SKM-1 treated with dmso at 0.1 percent for 144 hours (cell line): ENCODE measurements around the gene C2orf80.
"Not testable (repeated sequence)": the region's sequence is repeated elsewhere in the genome, so short reads cannot be mapped to it uniquely, and the experiment has no call there.

ENCODE experiments used
- DNase-seq: peaks from one replicate; lab custom pipeline; 2025; ENCODE audit not compliant: unreplicated experiment; lab: John Stamatoyannopoulos, UW

Gene C2orf80

GRCh38 chr2:208136716-208137094 is 53.1 kb downstream of the C2orf80 start:
- DNase-seq = no peak

GRCh38 chr2:208135794-208136715 is 53.8 kb downstream of the C2orf80 start:
- DNase-seq = no peak

DNA sequence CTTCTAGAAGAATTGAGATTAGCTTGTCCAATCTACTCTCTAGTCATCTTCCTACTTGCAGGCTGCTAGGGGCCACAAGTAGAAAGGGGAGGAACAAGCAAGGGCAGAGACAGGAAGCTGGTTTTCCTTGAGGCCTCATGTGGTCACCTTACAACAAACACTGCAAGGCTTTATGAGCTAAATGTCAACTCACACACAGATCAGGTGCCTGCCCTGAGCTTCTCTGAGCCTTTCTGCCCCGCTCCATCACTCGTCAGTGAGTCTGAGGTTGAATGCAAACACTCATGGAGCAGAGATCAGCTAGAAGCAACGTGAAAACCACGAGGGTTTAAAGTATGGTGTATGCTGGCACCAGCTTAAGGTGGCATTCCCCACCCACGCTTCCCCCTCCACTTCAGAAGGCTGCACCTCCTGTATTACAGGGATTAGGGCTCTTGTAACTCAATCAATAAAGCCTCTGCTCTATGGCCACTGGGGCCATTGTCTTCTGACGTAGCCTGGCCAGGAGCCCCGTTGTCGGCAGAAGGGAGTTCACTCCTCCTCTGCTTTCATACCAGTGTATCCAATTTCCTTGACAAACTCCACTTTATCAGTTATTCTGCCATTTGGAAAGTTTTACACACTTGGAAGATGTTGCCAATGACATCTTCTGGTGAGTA is 54.8 kb downstream of the C2orf80 start:
- DNase-seq = peak; percentile 60

DNA sequence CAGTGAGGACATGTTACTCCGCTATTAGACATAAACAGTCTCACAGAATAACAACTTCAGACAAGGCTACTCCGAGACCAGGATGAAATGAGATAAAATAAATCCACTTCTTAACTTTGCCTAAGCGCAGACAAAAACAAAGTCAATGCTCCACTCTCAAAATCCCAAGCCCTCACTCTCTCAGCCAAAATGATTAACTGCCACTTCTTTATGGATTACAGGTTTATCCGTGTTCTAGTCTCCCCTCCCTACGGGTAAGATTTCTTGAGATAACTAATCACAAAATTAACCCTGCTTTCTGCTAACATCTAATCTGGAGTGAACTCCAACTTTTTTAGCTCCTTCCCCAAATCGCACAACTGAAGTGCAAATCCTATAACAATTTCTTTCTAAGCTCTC is 59.1 kb downstream of the C2orf80 start:
- no peak for DNase-seq

GRCh38 chr2:208129744-208130711 is 59.8 kb downstream of the C2orf80 start, which contains the start of gene CRYGC:
Gene CRYGC, minus strand, starts transcription at chr2:208129828. Its CDS starts 36 bp downstream, at chr2:208129792.
- no peak for DNase-seq

DNA sequence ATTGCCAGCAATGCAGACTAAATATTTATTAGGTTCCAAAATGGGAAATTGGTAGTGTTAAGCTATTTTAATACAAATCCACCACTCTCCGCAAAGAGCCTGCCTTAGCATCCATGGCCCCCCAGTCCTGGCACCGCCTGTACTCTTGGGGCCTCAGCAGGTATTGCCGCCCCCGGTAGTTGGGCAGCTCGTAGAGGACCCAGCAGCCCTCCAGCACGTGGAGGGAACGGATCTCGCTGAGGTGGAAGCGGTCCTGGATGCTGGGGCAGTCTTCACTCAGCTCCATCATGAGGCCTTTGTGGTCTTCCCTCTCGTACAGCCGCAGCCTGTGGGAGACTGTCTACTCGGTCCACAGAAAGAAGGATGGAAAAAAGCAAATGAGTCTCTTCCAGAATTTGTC is 61.7 kb downstream of the C2orf80 start:
- no peak for DNase-seq

- no peak for DNase-seq
Measured at GRCh38 chr2:208127090-208127489, 62.7 kb downstream of the C2orf80 start.

GRCh38 chr2:208125251-208125650 is 64.6 kb downstream of the C2orf80 start:
- no peak for DNase-seq

DNA sequence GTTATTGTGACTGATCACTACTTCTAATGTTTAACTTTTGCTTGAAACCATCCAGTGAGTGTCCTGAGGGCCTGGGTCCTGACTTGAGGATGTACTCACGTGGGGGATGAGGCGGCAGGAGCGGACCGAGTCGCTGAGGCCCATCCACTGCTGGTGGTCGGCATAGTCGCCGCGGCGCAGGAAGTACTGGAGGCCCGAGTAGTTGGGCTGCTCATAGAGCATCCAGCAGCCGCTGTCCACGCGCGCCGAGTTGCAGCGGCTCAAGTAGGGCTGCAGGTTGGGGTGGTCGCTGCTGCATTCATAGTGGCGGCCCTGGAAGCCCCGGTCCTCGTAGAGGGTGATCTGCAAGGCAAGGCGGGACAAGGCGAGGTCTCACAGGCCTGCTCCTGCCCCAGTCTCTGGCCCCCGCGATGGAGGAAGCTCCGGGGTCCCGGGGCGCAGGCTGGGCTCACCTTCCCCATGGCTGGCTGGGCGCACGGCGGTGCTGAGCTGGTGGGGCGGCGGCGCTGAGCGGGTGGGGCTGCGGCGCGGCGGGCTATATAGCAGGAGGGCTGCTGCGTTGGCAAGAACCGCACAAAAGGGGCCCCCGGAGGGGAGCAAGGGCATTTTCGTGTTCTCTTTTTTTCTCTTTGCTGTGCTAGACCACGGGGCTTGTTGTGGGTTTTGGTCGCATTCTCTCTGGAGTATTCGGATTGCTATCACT is 65.7 kb downstream of the C2orf80 start, which contains the start of gene CRYGD:
Gene CRYGD (minus strand): TSS at position 512 of the 703 bp plus-strand sequence. CDS start 51 bp downstream, at position 461.
- not testable (repeated sequence) for DNase-seq

GRCh38 chr2:208122248-208122647 is 67.6 kb downstream of the C2orf80 start:
- DNase-seq = no peak

DNA sequence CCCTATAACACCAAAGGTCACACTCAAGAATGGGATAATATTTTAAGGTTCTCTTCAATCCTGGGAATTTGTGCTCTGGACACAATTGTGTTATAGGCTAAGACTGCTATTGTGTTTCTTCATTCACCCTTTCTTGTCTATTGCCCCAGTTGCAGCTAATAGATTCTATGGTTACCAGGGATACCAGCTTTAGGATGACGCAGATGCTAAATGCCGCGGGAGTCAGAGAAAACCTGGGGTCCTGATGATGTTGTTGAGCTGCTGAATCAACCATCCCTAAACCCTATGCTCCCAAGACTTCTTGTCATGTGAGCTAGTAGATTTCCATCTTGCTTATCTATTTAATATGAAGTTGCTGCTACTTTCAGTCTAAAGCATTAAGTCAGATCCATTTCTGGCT is 70.9 kb downstream of the C2orf80 start:
- no peak for DNase-seq

DNA sequence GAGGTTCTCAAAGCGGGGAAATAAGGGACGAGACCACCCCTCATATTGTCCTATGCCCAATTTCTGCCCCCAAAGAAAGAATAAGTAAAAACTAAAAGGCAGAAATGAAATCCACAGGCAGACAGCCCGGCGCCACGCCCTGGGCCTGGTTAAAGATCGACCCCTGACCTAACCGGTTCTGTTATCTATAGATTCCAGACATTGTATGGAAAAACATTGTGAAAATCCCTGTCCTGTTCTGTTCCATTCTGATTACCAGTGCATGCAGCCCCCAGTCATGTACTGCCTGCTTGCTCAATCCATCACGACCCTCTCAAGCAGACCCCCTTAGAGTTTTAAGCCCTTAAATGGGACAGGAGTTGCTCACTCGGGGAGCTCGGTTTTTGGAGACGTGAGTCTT is 72.4 kb downstream of the C2orf80 start:
- DNase-seq = not testable (repeated sequence)
